Epidermal melanocyte (primary cell): ENCODE data around the gene SCYL2.
A peak's percentile ranks its signal among the peaks of the same experiment; 100 is the strongest.
"Not testable (repeated sequence)": the region's sequence is repeated elsewhere in the genome, so short reads cannot be mapped to it uniquely, and the experiment has no call there.

Experiments
- DNase-seq: peaks from one replicate; pipeline ENCODE4 v3.0.0; 2011; ENCODE audit warnings: low spot score; ENCODE audit not compliant: insufficient read length

SCYL2 gene

GRCh38 chr12:100266835-100267602, at the start of gene SCYL2, which contains the start of gene DEPDC4:
SCYL2 (plus strand) TSS chr12:100267177; CDS start chr12:100282971, 15,794 bp downstream.
DEPDC4 (minus strand) TSS chr12:100267079; CDS start chr12:100267076, 3 bp downstream.
- DNase-seq: peak; percentile 73

GRCh38 chr12:100219328-100220109, 47.5 kb upstream of the SCYL2 start:
- no peak for DNase-seq

- DNase-seq: no peak
Observed at GRCh38 chr12:100221523-100221922, 45.5 kb upstream of the SCYL2 start.

- not testable (repeated sequence) for DNase-seq
Observed at GRCh38 chr12:100222173-100222572, 44.8 kb upstream of the SCYL2 start.

- DNase-seq: no peak
Observed at GRCh38 chr12:100225491-100225890, 41.5 kb upstream of the SCYL2 start.

GRCh38 chr12:100229036-100229635, 37.8 kb upstream of the SCYL2 start:
- no peak for DNase-seq

GRCh38 chr12:100229876-100230275, 37.1 kb upstream of the SCYL2 start:
- no peak for DNase-seq

- DNase-seq: not testable (repeated sequence)
Observed at GRCh38 chr12:100231873-100232272, 35.1 kb upstream of the SCYL2 start.

- DNase-seq: no peak
Observed at GRCh38 chr12:100234166-100234565, 32.8 kb upstream of the SCYL2 start.

- DNase-seq: peak; percentile 31
Observed at GRCh38 chr12:100234591-100235304, 32.2 kb upstream of the SCYL2 start.

GRCh38 chr12:100238801-100239200, 28.2 kb upstream of the SCYL2 start:
- no peak for DNase-seq

GRCh38 chr12:100239589-100239988, 27.4 kb upstream of the SCYL2 start:
- no peak for DNase-seq

- no peak for DNase-seq
Observed at GRCh38 chr12:100243137-100243536, 23.8 kb upstream of the SCYL2 start.

- DNase-seq: no peak
Observed at GRCh38 chr12:100247765-100248164, 19.2 kb upstream of the SCYL2 start.

- DNase-seq: no peak
Observed at GRCh38 chr12:100248886-100249285, 18.1 kb upstream of the SCYL2 start.

- DNase-seq: no peak
Observed at GRCh38 chr12:100249941-100250340, 17.0 kb upstream of the SCYL2 start.

GRCh38 chr12:100251917-100252316, 15.1 kb upstream of the SCYL2 start:
- no peak for DNase-seq

- DNase-seq: no peak
Observed at GRCh38 chr12:100253437-100253836, 13.5 kb upstream of the SCYL2 start.

- DNase-seq: no peak
Observed at GRCh38 chr12:100254876-100255275, 12.1 kb upstream of the SCYL2 start.

GRCh38 chr12:100258127-100258526, 8.8 kb upstream of the SCYL2 start:
- DNase-seq: no peak

- DNase-seq: no peak
Observed at GRCh38 chr12:100263131-100263530, 3.8 kb upstream of the SCYL2 start.
